Measurements from ENCODE around the gene CELA3A. TPM values are rescaled to one million over a fixed set of nuclear protein-coding genes. Genes with fewer than 3 reads are reported as not detected.

CELA3A gene
- total RNA-seq, 4 donors from 2014 or later = not detected

DNA sequence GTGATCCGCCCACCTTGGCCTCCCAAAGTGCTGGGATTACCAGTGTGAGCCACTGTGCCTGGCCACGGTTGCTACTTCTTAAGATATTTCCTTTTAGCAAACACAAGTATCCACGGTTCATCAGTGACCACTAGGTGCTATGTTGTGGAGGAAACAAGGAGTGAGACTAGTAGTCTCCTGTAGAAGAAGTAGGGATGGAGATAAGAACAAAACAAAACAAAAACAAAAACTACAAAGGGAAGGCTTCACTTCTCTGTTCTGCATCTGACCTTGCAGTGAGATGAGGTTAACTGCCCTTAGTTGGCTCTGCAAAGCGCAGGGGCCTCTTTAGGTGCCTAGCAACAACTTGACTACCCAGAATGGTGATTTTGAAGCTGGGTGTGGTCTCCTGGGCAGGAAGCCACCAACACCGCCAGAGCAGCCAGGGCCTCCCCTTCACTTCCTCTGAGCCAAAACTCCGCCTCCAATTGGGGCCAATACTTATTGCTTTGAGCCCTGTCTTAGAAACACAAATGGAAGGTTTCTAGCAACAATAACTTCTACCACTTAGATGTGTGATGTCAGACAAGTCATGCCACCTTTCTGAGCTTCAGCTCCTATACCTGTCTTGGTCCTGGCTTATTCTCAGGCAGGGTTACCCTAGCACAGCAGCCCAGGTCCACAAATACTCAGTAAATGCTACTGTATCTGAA, 38.3 kb downstream of the CELA3A start:
- Histone ChIP-seq H3K4me3 (no peak overlapping the region), H3K4me1 (peaks cover 7 to 17% (median 11%) of the 10 kb centered on the region in 4 donors), H3K27ac (peak overlapping the region; percentile 65 to 79 (median 71)), H3K27me3 (no peaks in the 10 kb centered on the region), H3K9me3 (no peaks in the 10 kb centered on the region), H3K36me3 (no peaks in the 10 kb centered on the region)
- peak; percentile 88 for DNase-seq
- TF ChIP-seq CTCF (IDR thresholded peaks at IDR 0.05) = peak in 2 of 5 experiments; percentile 19 to 26
- no peak for TF ChIP-seq POLR2A (IDR thresholded peaks at IDR 0.05)
- TF ChIP-seq EP300 (IDR thresholded peaks at IDR 0.05; ENCODE audit: low read depth) = no peak
- peak in 1 of 3 donors; percentile 32 for TF ChIP-seq POLR2AphosphoS5 (IDR thresholded peaks at IDR 0.05)
- intact Hi-C loops (cut with DNase I; ENCODE audit: low total_unique reads) (no loop called here), in situ Hi-C loops (cut with MboI; ENCODE audit: low pct_ligation_motif_present in 1 of 4, low pct_unique_long_range_greater_than_20kb in 1 of 4, low sequenced_read_pairs in 3 of 4) (no loop called here)
- 18 to 30% methylated on average over 3 to 6 of the region's 6 CpGs for WGBS, 2 donors (ENCODE audit: low coverage in 1 of 2)

GRCh38 chr1:22040286-22040623, 38.8 kb downstream of the CELA3A start:
- Histone ChIP-seq H3K27me3 (no peaks in the 10 kb centered on the region), H3K4me3 (no peak overlapping the region), H3K9me3 (no peaks in the 10 kb centered on the region), H3K27ac (peak overlapping the region; percentile 65 to 79 (median 71)), H3K36me3 (no peaks in the 10 kb centered on the region), H3K4me1 (peaks cover 7 to 17% (median 11%) of the 10 kb centered on the region in 4 donors)
- in situ Hi-C loops (cut with MboI; ENCODE audit: low pct_ligation_motif_present in 1 of 4, low pct_unique_long_range_greater_than_20kb in 1 of 4, low sequenced_read_pairs in 3 of 4) (no loop called here), intact Hi-C loops (cut with DNase I; ENCODE audit: low total_unique reads) (no loop called here)
- TF ChIP-seq POLR2A (IDR thresholded peaks at IDR 0.05) = no peak
- no peak for TF ChIP-seq EP300 (IDR thresholded peaks at IDR 0.05; ENCODE audit: low read depth)
- TF ChIP-seq POLR2AphosphoS5 (IDR thresholded peaks at IDR 0.05) = no peak
- TF ChIP-seq CTCF (IDR thresholded peaks at IDR 0.05) = no peak
- no peak for DNase-seq
- 86% methylated on average over 5 of the region's 5 CpGs; no CpG with 5 or more reads in 1 of the 2 donors for WGBS, 2 donors (ENCODE audit: low coverage in 1 of 2)

GRCh38 chr1:22041505-22041904, 40.0 kb downstream of the CELA3A start:
- Histone ChIP-seq H3K9me3 (no peaks in the 10 kb centered on the region), H3K4me3 (no peak overlapping the region), H3K36me3 (no peaks in the 10 kb centered on the region), H3K4me1 (peaks cover 7 to 17% (median 11%) of the 10 kb centered on the region in 4 donors), H3K27me3 (no peaks in the 10 kb centered on the region), H3K27ac (no peak overlapping the region)
- in situ Hi-C loops (cut with MboI; ENCODE audit: low pct_ligation_motif_present in 1 of 4, low pct_unique_long_range_greater_than_20kb in 1 of 4, low sequenced_read_pairs in 3 of 4) = no loop called here
- DNase-seq = no peak
- 95% methylated on average over 1 of the region's 1 CpG; no CpG with 5 or more reads in 1 of the 2 donors for WGBS, 2 donors (ENCODE audit: low coverage in 1 of 2)
- intact Hi-C loops (cut with DNase I; ENCODE audit: low total_unique reads) = no loop called here
- TF ChIP-seq POLR2A (IDR thresholded peaks at IDR 0.05) (no peak), EP300 (IDR thresholded peaks at IDR 0.05; ENCODE audit: low read depth) (no peak), POLR2AphosphoS5 (IDR thresholded peaks at IDR 0.05) (no peak), CTCF (IDR thresholded peaks at IDR 0.05) (no peak)

DNA sequence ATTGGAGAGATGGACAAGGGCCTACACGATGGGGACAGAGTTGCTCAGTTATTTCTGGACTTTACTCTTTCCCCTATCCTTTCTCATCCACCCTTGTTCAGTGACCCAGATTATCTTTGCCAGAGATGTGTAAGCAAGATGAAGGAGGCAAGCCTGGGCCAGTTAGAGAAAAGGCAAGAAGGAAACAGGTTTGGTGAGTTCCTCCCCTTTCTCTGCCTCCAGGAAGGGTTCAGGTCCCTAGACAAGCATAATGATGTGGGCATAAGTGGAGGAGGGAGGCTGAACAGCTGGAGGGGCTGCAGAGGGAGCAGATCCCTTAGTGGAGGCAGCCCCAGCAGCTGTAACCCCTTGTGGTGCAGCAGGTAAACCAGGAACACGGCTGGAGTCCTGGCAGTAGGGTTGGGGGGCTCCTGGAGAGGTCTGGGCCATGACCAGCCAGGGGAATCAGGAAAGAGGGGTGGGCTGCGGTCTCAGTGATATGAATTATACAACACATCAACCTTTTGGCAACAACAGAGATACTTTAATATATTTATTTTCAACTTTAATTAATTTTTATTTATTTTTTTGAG, 41.8 kb downstream of the CELA3A start:
- in situ Hi-C loops (cut with MboI; ENCODE audit: low pct_ligation_motif_present in 1 of 4, low pct_unique_long_range_greater_than_20kb in 1 of 4, low sequenced_read_pairs in 3 of 4) = no loop called here
- no peaks in the 10 kb centered on the region for H3K9me3 ChIP-seq
- DNase-seq = no peak
- intact Hi-C loops (cut with DNase I; ENCODE audit: low total_unique reads) = no loop called here
- 71% methylated on average over 3 of the region's 3 CpGs; no CpG with 5 or more reads in 1 of the 2 donors for WGBS, 2 donors (ENCODE audit: low coverage in 1 of 2)
- peaks cover 7 to 17% (median 11%) of the 10 kb centered on the region in 4 donors for H3K4me1 ChIP-seq
- no peak for TF ChIP-seq POLR2AphosphoS5 (IDR thresholded peaks at IDR 0.05)
- TF ChIP-seq CTCF (IDR thresholded peaks at IDR 0.05) = no peak
- TF ChIP-seq EP300 (IDR thresholded peaks at IDR 0.05; ENCODE audit: low read depth) = no peak
- no peak for TF ChIP-seq POLR2A (IDR thresholded peaks at IDR 0.05)
- H3K27me3 ChIP-seq = no peaks in the 10 kb centered on the region
- no peak overlapping the region for H3K4me3 ChIP-seq
- no peaks in the 10 kb centered on the region for H3K36me3 ChIP-seq
- H3K27ac ChIP-seq = no peak overlapping the region
